HTERT RPE-1 (cell line): Measurements from ENCODE around the gene GSG1.

ENCODE experiments used
- in situ Hi-C: fragments of 300-500 bp; cut with MboI; formaldehyde crosslinking; loops from 4 replicates; pipeline ENCODE4 v1.14.3; 2020; ENCODE audit warnings: low sequenced_read_pairs

The GSG1 gene

DNA sequence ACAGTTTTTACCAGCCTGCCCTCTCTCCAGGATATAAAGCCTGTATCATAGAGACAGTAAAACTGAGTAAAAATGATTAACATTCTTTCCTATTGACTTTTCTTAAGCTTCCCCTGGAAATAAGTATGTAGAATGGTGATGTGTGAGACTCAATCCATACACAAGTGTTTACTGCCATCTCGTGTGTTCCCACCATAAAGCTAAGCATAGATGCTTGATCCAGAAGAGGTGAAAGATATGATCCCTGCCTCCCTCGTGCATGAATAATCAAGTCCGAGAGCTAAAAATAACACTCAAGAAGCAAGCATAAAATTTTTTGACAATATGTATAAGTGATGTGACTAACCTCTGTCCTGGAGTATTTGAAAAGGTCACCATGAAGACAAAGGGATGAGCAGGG, 16.9 kb upstream of the GSG1 start:
- in situ Hi-C loops, result no loop called here

DNA sequence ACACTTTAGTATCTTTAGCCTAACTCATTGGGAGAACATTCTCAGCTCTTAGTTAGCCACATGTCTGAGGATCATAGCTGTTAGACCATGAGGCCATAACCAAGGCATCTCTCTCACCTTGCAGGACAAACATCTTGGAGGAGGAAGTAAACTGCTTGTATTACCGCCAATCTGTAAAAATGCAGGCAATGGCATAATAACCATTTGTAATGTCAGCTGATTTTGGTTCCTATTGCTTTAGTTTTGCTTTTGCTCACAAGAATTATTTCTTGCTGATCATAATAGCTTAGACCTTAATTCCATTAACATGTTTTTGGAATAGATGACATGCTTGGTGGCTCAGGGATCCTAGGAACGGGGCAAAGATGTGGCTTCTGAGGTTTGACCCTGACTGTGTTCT, 16.4 kb upstream of the GSG1 start:
- in situ Hi-C loops, result no loop called here

DNA sequence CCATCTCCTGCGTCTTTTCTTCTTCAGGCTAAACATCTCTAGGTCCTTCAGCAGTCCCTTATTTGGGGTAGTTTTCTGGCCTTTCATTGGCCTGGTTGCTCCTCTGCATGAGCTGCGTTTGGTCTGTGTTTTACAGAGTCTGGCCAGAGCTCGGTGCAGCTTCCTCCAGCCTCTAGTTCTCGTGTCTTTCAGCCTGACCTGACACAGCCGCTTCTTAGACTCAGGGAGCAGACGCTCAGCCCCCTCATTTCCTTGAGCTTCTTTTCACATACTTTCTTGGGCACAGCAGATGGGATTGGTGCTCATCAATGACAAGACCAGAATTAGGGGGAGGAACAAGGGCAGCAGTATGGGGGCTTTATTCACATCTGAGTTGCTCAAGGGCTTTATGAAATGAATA, 13.6 kb upstream of the GSG1 start:
- in situ Hi-C loops, result no loop called here

GRCh38 chr12:13116259-13116658, 12.8 kb upstream of the GSG1 start:
- in situ Hi-C loops, result no loop called here

- in situ Hi-C loops, result no loop called here
These were observed 11.0 kb upstream of the GSG1 start for GRCh38 chr12:13114251-13115052.

- in situ Hi-C loops, result no loop called here
These were observed 9.5 kb upstream of the GSG1 start for GRCh38 chr12:13112968-13113367.

DNA sequence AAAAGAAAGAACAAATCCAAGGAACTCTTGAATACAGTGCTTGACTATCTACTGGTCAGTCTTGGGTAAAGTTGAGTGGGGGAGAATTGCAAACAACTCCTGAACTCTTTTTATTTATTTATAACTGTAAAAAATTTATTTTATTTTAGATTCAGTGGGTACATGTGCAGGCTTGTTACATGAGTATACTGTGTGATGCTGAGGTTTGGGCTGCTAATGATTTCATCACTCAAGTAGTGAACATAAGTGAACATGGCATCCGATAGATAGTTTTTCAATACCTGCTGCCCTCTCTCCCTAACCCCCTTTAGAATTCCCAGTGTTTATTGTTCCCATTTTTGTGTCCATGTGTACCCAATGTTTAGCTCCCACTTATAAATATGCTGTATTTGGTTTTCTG, 3.2 kb upstream of the GSG1 start:
- in situ Hi-C loops, result no loop called here

DNA sequence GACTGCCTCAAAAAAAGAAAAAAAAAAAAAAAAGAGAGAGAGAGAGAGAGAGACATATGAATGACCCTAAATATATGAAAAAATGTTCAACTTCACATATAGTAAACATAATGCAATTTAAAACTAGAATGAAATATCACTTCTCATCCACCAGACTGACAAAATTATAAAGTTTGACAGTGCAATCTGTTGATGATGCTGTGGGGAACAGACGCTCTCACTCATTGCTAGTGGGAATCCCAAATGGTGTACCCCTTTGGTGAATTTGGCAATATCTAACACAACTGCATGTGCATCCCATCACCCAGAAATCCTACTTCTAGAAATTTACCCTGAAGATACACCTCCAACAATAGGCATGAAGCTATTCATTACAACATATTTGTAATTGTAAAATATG, 2.3 kb upstream of the GSG1 start:
- in situ Hi-C loops, result no loop called here

GRCh38 chr12:13104409-13104808, 942 bp upstream of the GSG1 start:
- in situ Hi-C loops, result no loop called here

DNA sequence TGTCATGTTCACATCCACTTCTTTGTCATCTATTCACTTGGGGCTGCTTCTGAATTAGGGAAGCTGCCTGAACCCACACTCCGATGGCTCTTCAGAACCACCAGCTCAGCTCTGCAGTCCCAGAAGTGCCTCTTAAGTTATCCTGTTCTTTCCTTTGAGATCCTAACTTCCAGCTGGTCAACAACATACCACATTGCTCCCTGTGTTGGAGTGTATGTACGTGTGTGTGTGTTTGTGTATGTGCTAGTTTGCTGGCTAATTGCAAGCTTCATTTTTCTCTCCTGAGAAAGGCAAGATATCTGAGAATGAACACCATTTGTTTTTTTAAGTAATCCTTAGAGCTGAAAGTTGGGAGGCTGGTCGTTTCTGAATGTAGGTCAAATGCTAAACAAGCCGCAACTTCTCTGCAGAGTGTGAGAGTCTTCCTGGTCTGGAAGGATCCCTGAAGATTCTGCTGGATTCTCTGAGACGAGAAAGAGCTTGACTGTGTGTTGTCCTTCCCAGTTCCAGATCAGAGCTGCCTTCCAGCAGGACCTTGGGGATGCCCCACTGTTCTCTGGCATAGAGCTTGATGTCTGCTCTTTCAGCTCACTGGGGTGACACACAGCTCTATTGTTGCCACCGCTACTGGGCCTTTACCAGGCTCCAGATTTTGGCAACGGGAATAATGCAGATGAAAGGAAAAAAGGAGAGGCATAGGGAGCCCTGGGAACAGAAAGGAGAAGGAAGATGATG, 839 bp downstream of the GSG1 start:
- in situ Hi-C loops, result no loop called here

DNA sequence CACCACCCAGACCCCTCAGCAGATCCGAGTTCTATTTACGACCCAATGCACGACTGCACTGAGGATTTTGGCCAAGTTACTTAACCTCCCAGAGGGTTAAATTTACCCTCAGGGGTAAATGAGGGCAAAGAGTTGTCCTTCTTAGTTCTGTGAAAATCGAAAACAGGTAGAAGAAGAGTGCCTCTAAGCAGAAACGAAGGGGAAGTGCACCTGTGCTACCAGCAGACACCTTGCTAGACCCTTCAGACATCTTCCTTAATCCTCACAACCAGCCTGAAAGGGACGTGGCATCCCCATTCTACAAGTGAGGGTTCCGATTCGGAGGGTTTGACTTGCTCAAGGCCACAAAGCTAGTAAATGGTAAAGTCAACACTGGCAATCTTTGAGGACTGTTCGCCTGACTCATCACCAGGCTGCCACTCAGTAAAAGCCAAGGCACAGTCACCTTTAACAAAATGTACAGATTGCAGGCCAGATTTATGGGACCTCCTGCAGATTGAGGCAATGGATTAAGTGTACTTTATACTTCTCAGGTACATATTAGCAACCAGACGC, 1.6 kb downstream of the GSG1 start:
- in situ Hi-C loops, result no loop called here

GRCh38 chr12:13100882-13101769, 2.3 kb downstream of the GSG1 start:
- in situ Hi-C loops, result no loop called here

DNA sequence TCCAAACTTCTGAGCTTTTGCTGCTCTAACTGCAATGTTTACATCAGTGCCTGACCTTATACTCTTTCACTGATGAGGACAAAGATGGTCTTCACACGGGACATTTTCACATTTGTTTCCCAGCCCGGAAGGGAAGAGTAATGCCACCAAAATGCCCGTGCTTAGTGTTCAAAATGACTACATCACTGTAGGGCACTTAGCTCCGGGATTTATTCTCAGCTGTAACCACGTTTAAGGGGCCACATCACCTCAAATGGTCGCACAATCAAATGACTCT, 2.9 kb downstream of the GSG1 start:
- in situ Hi-C loops, result no loop called here

- in situ Hi-C loops, result no loop called here
These were observed 3.4 kb downstream of the GSG1 start for GRCh38 chr12:13099844-13100604.

GRCh38 chr12:13099066-13099843, 4.2 kb downstream of the GSG1 start:
- in situ Hi-C loops, result no loop called here

DNA sequence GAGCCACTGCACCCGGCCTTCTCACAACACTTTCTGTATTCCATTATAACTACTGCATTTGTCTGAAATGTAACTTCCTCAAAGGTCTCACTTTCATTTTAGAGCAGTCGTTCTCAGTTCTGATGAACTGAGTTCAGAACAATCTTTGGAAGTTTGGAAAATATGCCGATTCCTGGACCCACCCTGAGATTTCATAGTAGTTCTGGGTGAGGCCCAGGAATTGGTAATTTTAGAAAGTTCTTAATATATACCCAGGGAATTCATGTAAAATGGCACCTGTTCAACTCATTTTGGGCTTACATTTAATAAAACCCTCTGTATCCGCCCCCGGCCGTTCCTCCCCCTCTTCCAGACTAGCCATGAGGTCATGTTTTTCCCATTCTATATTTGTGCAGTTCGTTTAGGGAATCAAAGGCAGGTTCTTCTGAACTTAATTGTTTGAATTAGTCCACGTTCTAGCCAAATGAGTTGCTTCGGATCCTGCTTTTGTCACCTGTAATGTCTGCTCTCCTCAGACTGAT, 5.9 kb downstream of the GSG1 start:
- in situ Hi-C loops, result no loop called here

GRCh38 chr12:13095266-13095995, 8.0 kb downstream of the GSG1 start:
- in situ Hi-C loops, result no loop called here

DNA sequence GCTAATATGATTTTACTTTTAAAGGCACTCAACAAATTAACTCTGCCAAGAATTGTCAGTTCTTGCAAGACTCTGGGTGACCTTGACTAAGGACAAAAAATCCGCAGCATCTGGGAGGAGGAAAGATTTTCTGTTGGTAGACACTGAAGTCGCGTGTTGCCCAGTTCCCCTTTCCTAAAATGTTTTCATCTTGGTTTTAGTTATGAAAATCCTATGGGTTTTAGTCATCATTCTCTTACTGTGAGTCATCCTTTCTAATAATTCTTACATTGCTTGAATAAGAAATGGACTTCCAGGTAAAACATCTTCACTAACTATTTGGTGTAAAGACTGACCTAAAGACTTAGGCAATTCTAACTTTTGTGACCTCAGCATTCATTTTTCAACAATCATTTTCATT, 9.1 kb downstream of the GSG1 start:
- in situ Hi-C loops, result no loop called here

GRCh38 chr12:13093848-13094220, 9.6 kb downstream of the GSG1 start:
- in situ Hi-C loops, result no loop called here
